SK-N-SH treated with all-trans-retinoic acid at 6 μM for 48 hours (cell line): ENCODE data around the gene AGRP.
"Not testable (repeated sequence)": the region's sequence is repeated elsewhere in the genome, so short reads cannot be mapped to it uniquely, and the experiment has no call there.

Experiments
- ATAC-seq: fragments of 200-7000 bp; cut with Tn5 transposase; 3 replicates; pipeline ENCODE4 v1.9.1; 2020; ENCODE audit warnings: mild to moderate bottlenecking, moderate library complexity
- ARNTL ChIP-seq: fragments of 450-650 bp; formaldehyde crosslinking; IDR thresholded peaks from 2 replicates; pipeline ENCODE4 v1.5.0; 2020; ENCODE audit warnings: low read depth, mild to moderate bottlenecking, moderate library complexity, borderline replicate concordance
- CSDC2 ChIP-seq: fragments of 250-450 bp; sonication (Bioruptor Pico); IDR thresholded peaks from 2 replicates; pipeline ENCODE4 v1.5.0; 2020; ENCODE audit warnings: mild to moderate bottlenecking, moderate library complexity
- GLIS3 ChIP-seq: fragments of 250-450 bp; sonication (Bioruptor Pico); IDR thresholded peaks from 2 replicates; pipeline ENCODE4 v1.5.0; 2020; ENCODE audit warnings: mild to moderate bottlenecking, moderate library complexity
- ISL1 ChIP-seq: fragments of 250-450 bp; sonication (Bioruptor Pico); IDR thresholded peaks from 2 replicates; pipeline ENCODE4 v2.1.2; 2022; ENCODE audit warnings: mild to moderate bottlenecking, moderate library complexity
- SNAI2 ChIP-seq: fragments of 250-450 bp; sonication (Bioruptor Pico); IDR thresholded peaks from 2 replicates; pipeline ENCODE4 v1.5.0; 2020; ENCODE audit warnings: mild to moderate bottlenecking, moderate library complexity
- TCF4 ChIP-seq: fragments of 250-450 bp; sonication (Bioruptor Pico); IDR thresholded peaks from 2 replicates; pipeline ENCODE4 v1.8.0; 2021; ENCODE audit warnings: mild to moderate bottlenecking, moderate library complexity, borderline replicate concordance
- TOX ChIP-seq: fragments of 250-450 bp; sonication (Bioruptor Pico); IDR thresholded peaks from 2 replicates; pipeline ENCODE4 v1.8.0; 2021; ENCODE audit warnings: mild to moderate bottlenecking, moderate library complexity, borderline replicate concordance
- ZC3H10 ChIP-seq: fragments of 250-450 bp; sonication (Bioruptor Pico); IDR thresholded peaks from 2 replicates; pipeline ENCODE4 v1.5.1; 2021; ENCODE audit warnings: mild to moderate bottlenecking, moderate library complexity
- ZFP3 ChIP-seq: fragments of 250-450 bp; sonication (Bioruptor Pico); IDR thresholded peaks from 2 replicates; pipeline ENCODE4 v1.5.0; 2020; ENCODE audit warnings: mild to moderate bottlenecking, moderate library complexity
- ZFP30 ChIP-seq: fragments of 450-650 bp; formaldehyde crosslinking; IDR thresholded peaks from 2 replicates; pipeline ENCODE4 v1.5.0; 2022; ENCODE audit warnings: mild to moderate bottlenecking, moderate library complexity
- ZNF565 ChIP-seq: fragments of 450-650 bp; formaldehyde crosslinking; conservative IDR thresholded peaks from 2 replicates; pipeline ENCODE4 v1.5.0; 2020; ENCODE audit warnings: low read depth, mild to moderate bottlenecking, moderate library complexity
- ZNF70 ChIP-seq: fragments of 450-650 bp; formaldehyde crosslinking; IDR thresholded peaks from 2 replicates; pipeline ENCODE4 v1.5.0; 2020; ENCODE audit warnings: mild to moderate bottlenecking, moderate library complexity
- ZNF8 ChIP-seq: fragments of 450-650 bp; formaldehyde crosslinking; IDR thresholded peaks from 2 replicates; pipeline ENCODE4 v1.5.0; 2020; ENCODE audit warnings: mild to moderate bottlenecking, moderate library complexity
- TF ChIP-seq, protein P1 (sequence below): fragments of 250-450 bp; sonication (Bioruptor Pico); IDR thresholded peaks from 2 replicates; pipeline ENCODE4 v1.8.0; 2021; ENCODE audit warnings: low read depth, mild to moderate bottlenecking, moderate library complexity, borderline replicate concordance
- TF ChIP-seq, protein P2 (sequence below): fragments of 250-450 bp; sonication (Bioruptor Pico); IDR thresholded peaks from 2 replicates; pipeline ENCODE4 v1.5.1; 2021; ENCODE audit warnings: mild to moderate bottlenecking, moderate library complexity
- TF ChIP-seq, protein P3 (sequence below): fragments of 250-450 bp; sonication (Bioruptor Pico); IDR thresholded peaks from 2 replicates; pipeline ENCODE4 v1.5.0; 2020; ENCODE audit warnings: mild to moderate bottlenecking, moderate library complexity
- TF ChIP-seq, protein P4 (sequence below): fragments of 250-450 bp; sonication (Bioruptor Pico); IDR thresholded peaks from 2 replicates; pipeline ENCODE4 v1.8.0; 2020; ENCODE audit warnings: mild to moderate bottlenecking, moderate library complexity, borderline replicate concordance

Gene AGRP

DNA sequence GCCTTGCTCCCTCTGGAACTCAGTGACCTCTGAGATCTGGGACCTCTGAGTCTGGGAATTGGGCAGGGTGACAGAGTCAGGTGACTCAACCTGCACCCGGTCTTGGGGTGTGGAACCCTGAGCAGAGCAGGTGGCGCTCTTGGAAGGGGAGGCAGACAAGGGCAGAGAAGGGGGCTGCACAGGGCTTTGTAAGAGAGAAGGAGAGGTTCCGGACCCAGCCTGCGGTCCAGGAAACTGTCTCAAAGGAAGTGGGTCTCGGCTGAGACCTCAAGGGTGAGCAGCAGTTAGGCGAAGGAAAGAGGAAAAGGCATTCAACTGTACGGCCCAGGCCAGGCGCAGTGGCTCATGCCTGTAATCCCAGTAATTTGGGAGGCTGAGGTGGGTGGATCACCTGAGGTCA, 35.3 kb upstream of the AGRP start (continued):
- TF ChIP-seq, protein P1, sequence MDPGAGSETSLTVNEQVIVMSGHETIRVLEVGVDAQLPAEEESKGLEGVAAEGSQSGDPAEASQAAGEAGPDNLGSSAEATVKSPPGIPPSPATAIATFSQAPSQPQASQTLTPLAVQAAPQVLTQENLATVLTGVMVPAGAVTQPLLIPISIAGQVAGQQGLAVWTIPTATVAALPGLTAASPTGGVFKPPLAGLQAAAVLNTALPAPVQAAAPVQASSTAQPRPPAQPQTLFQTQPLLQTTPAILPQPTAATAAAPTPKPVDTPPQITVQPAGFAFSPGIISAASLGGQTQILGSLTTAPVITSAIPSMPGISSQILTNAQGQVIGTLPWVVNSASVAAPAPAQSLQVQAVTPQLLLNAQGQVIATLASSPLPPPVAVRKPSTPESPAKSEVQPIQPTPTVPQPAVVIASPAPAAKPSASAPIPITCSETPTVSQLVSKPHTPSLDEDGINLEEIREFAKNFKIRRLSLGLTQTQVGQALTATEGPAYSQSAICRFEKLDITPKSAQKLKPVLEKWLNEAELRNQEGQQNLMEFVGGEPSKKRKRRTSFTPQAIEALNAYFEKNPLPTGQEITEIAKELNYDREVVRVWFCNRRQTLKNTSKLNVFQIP = no peak
- TF ChIP-seq ZFP30 (CRISPR knock-in tag) = no peak
- TF ChIP-seq TCF4 (CRISPR knock-in tag) = no peak

DNA sequence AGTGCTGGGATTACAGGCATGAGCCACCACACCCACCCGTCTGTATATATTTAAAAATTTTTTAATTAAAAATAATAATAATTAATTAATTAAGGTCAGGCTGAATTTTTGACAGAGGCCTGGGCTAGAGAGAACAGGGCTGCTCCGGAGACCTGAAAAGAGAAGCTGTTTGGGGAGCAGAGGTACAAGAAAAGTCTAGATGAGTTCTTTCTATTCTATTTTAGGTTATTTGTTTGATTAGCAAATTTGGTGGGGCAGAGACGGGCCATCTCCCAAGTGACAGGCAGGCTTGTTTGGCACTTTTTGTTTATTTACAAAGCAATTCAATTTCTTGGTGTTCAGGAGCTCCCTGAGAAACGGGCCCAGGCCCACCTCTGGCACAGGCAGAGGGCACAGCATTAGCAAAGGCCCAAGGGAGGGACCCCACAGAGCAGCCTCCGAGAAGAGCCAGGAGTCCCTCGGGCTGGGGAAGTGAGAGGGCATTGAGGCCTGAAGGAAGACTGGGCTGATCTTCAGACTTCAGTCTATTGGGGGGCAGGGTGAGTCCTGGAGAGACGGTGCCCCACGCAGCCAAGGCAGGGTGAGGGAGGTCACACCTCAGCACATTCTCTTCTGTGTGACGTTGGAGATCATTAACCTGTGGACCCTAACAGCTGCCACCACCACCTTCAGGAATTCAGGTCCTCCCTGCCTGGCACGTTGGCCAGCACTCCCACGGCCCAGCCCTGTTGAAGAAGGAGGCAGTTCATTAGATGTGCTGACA, 34.5 kb upstream of the AGRP start:
- TF ChIP-seq, protein P2, sequence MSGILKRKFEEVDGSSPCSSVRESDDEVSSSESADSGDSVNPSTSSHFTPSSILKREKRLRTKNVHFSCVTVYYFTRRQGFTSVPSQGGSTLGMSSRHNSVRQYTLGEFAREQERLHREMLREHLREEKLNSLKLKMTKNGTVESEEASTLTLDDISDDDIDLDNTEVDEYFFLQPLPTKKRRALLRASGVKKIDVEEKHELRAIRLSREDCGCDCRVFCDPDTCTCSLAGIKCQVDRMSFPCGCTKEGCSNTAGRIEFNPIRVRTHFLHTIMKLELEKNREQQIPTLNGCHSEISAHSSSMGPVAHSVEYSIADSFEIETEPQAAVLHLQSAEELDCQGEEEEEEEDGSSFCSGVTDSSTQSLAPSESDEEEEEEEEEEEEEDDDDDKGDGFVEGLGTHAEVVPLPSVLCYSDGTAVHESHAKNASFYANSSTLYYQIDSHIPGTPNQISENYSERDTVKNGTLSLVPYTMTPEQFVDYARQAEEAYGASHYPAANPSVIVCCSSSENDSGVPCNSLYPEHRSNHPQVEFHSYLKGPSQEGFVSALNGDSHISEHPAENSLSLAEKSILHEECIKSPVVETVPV (CRISPR knock-in tag) = no peak
- TF ChIP-seq TOX (CRISPR knock-in tag) = no peak
- no peak for ATAC-seq

GRCh38 chr16:67517155-67517445, 33.8 kb upstream of the AGRP start:
- no peak for ATAC-seq
- TF ChIP-seq ARNTL (CRISPR knock-in tag) (no peak), GLIS3 (no peak), CSDC2 (no peak), ZNF8 (CRISPR knock-in tag) (no peak), ZNF565 (CRISPR knock-in tag) (no peak)
- TF ChIP-seq, all 23 proteins: peak for 0

GRCh38 chr16:67516296-67517154, 33.2 kb upstream of the AGRP start:
- ATAC-seq = peak; percentile 28

GRCh38 chr16:67514382-67514828, 31.1 kb upstream of the AGRP start:
- TF ChIP-seq TCF4 (CRISPR knock-in tag) (no peak), SNAI2 (CRISPR knock-in tag) (no peak), ZFP3 (no peak), ZNF70 (CRISPR knock-in tag) (peak; percentile 24; the same call in 1 of the 2 replicates)
- ATAC-seq = peak; percentile 77

More at GRCh38 chr16:67516296-67517154, 33.2 kb upstream of the AGRP start:
- peak; percentile 61 for TF ChIP-seq ISL1 (CRISPR knock-in tag)
- TF ChIP-seq, protein P3, sequence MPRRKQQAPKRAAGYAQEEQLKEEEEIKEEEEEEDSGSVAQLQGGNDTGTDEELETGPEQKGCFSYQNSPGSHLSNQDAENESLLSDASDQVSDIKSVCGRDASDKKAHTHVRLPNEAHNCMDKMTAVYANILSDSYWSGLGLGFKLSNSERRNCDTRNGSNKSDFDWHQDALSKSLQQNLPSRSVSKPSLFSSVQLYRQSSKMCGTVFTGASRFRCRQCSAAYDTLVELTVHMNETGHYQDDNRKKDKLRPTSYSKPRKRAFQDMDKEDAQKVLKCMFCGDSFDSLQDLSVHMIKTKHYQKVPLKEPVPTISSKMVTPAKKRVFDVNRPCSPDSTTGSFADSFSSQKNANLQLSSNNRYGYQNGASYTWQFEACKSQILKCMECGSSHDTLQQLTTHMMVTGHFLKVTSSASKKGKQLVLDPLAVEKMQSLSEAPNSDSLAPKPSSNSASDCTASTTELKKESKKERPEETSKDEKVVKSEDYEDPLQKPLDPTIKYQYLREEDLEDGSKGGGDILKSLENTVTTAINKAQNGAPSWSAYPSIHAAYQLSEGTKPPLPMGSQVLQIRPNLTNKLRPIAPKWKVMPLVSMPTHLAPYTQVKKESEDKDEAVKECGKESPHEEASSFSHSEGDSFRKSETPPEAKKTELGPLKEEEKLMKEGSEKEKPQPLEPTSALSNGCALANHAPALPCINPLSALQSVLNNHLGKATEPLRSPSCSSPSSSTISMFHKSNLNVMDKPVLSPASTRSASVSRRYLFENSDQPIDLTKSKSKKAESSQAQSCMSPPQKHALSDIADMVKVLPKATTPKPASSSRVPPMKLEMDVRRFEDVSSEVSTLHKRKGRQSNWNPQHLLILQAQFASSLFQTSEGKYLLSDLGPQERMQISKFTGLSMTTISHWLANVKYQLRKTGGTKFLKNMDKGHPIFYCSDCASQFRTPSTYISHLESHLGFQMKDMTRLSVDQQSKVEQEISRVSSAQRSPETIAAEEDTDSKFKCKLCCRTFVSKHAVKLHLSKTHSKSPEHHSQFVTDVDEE (CRISPR knock-in tag) = no peak

- not testable (repeated sequence) for ATAC-seq
Observed at GRCh38 chr16:67513892-67514291, 30.5 kb upstream of the AGRP start.

DNA sequence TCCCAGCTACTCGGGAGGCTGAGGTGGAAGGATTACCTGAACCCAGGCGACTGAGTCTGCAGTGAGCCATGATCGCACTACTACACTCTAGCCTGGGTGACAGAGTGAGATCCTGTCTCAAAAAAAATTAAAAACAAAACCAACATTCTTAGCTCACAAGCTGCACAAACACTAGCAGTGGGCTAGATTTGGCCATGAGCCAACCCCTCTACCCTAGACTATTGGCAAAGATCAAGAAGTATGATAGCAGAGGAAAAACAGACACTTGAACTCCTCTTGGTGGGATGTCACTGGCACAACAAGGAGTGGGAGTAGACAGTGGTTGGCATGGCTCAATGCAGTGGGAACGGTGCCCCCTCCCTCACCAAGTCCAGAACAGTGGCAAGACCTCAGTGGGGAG, 25.7 kb upstream of the AGRP start:
- TF ChIP-seq, protein P3 (CRISPR knock-in tag) = no peak
- no peak for TF ChIP-seq ZC3H10 (CRISPR knock-in tag)
- TF ChIP-seq, protein P4, sequence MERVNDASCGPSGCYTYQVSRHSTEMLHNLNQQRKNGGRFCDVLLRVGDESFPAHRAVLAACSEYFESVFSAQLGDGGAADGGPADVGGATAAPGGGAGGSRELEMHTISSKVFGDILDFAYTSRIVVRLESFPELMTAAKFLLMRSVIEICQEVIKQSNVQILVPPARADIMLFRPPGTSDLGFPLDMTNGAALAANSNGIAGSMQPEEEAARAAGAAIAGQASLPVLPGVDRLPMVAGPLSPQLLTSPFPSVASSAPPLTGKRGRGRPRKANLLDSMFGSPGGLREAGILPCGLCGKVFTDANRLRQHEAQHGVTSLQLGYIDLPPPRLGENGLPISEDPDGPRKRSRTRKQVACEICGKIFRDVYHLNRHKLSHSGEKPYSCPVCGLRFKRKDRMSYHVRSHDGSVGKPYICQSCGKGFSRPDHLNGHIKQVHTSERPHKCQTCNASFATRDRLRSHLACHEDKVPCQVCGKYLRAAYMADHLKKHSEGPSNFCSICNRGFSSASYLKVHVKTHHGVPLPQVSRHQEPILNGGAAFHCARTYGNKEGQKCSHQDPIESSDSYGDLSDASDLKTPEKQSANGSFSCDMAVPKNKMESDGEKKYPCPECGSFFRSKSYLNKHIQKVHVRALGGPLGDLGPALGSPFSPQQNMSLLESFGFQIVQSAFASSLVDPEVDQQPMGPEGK (CRISPR knock-in tag) = no peak
- no peak for TF ChIP-seq TOX (CRISPR knock-in tag)
- TF ChIP-seq, protein P2 (CRISPR knock-in tag) = no peak
- no peak for ATAC-seq
